MV-4-11 (cell line): ENCODE results near the gene CYRIA.

Experiments
- DNase-seq: peaks from one replicate; lab custom pipeline; 2025; lab: John Stamatoyannopoulos, UW

The CYRIA gene

GRCh38 chr2:16629770-16630169, 35.9 kb downstream of the CYRIA start:
- no peak for DNase-seq

GRCh38 chr2:16629044-16629443, 36.6 kb downstream of the CYRIA start:
- peak; percentile 15 for DNase-seq

GRCh38 chr2:16628314-16628713, 37.3 kb downstream of the CYRIA start:
- DNase-seq: peak; percentile 93

- no peak for DNase-seq
These were observed 38.5 kb downstream of the CYRIA start for GRCh38 chr2:16626997-16627605.

- peak; percentile 83 for DNase-seq
These were observed 39.1 kb downstream of the CYRIA start for GRCh38 chr2:16626497-16626896.

GRCh38 chr2:16625759-16626158, 39.9 kb downstream of the CYRIA start:
- no peak for DNase-seq

- peak; percentile 94 for DNase-seq
These were observed 40.4 kb downstream of the CYRIA start for GRCh38 chr2:16625201-16625729.

- no peak for DNase-seq
These were observed 41.2 kb downstream of the CYRIA start for GRCh38 chr2:16624436-16624780.

- DNase-seq: no peak
These were observed 41.8 kb downstream of the CYRIA start for GRCh38 chr2:16623564-16624435.

- peak; percentile 35 for DNase-seq
These were observed 42.6 kb downstream of the CYRIA start for GRCh38 chr2:16623031-16623430.

GRCh38 chr2:16622399-16622968, 43.1 kb downstream of the CYRIA start:
- DNase-seq: peak; percentile 74

GRCh38 chr2:16621316-16621715, 44.3 kb downstream of the CYRIA start:
- no peak for DNase-seq

GRCh38 chr2:16620590-16620989, 45.0 kb downstream of the CYRIA start:
- no peak for DNase-seq

GRCh38 chr2:16619576-16620245, 45.9 kb downstream of the CYRIA start:
- DNase-seq: no peak

- DNase-seq: peak; percentile 69
These were observed 48.1 kb downstream of the CYRIA start for GRCh38 chr2:16617282-16618266.
